K562 (cell line): ENCODE data around the gene HAUS5. TPM values are rescaled to one million over a fixed set of nuclear protein-coding genes. Genes with fewer than 3 reads are reported as not detected.

ENCODE experiments used
- KLF16 ChIP-seq: IDR thresholded peaks from 2 replicates; pipeline ENCODE4 v1.6.1; 2016; ENCODE audit warnings: antibody characterized with exemption
- SMARCB1 ChIP-seq: IDR thresholded peaks from 2 replicates; pipeline ENCODE4 v1.6.1; 2011; ENCODE audit warnings: improper control_type of control experiment, low read depth; ENCODE audit not compliant: insufficient read length
- TSHZ1 ChIP-seq: fragments of 250-450 bp; sonication (Bioruptor Pico); IDR thresholded peaks from 2 replicates; pipeline ENCODE4 v1.4.0; 2020; ENCODE audit warnings: mild to moderate bottlenecking, moderate library complexity
- ZNF551 ChIP-seq: fragments of 250-450 bp; sonication (Bioruptor Pico); IDR thresholded peaks from 2 replicates; pipeline ENCODE4 v1.5.0; 2021; ENCODE audit warnings: mild to moderate bottlenecking, moderate library complexity
- polyA plus RNA-seq, 8 experiments: library from polyadenylated mRNA; depleted of rRNA in 4 of 8; stranded (reverse) in 5 of 8; unstranded in 3 of 8; fragments of >200 nt; fragmentation: Nextera tagmentation in 2 of 8; fragmentation: Illumina TruSeq in 1 of 8; extraction: Ambion mirVana in 2 of 8; extraction: Trizol in 1 of 8; gene quantifications; 2 replicates each; pipeline versions ENCODE4 v1.2.1 to v1.2.3, GENCODE V29; 2011 to 2014; ENCODE audit warnings: inconsistent platforms in 1 of 8, missing spikeins in 1 of 8
- total RNA-seq, 7 experiments: library from RNA; depleted of rRNA in 6 of 7; stranded (reverse); fragments of >200 nt in 6 of 7; fragmentation: Illumina TruSeq in 2 of 7; extraction: Trizol in 2 of 7; gene quantifications; 2 replicates each; pipeline versions ENCODE4 v1.2.1 to v1.2.3, GENCODE V29; 2011 to 2021; ENCODE audit warnings: low replicate concordance in 1 of 7
- TF ChIP-seq, protein P1 (sequence below): fragments of 150-350 bp; conservative IDR thresholded peaks from 2 replicates; pipeline ENCODE4 v1.6.1; 2014; ENCODE audit warnings: low read length
- TF ChIP-seq, protein P2 (sequence below), 2 experiments: fragments of 450-650 bp; IDR thresholded peaks; 2 replicates each; pipeline ENCODE4 v1.6.1; 2016

HAUS5 gene
- total and polyA plus RNA-seq, 9 of the 15 experiments (the other 6 are each of a cell fraction or from before 2014, with no cell fraction given): 3.5 to 41.3 (median 14.2) TPM

DNA sequence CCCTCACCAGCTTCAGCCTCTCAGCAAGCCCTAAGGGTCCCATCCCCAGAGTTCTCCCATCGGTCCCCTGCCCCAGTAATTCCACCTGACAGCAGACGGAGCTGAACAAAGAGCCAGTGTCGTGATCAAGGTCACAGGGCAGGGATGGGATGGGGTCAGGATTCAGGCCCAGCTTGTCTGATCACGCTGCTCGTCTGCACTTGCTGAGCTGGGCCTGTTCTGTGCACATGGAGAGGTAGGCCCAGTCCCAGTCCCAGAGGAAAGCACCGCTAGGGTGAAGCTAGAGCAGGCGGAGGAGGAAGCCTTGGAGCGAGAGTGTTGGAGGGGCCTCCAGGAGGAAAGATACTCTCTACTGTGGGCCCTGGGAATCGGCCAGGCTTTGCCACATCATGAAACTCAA is 9.2 kb downstream of the HAUS5 start (continued):
- TF ChIP-seq, protein P1, sequence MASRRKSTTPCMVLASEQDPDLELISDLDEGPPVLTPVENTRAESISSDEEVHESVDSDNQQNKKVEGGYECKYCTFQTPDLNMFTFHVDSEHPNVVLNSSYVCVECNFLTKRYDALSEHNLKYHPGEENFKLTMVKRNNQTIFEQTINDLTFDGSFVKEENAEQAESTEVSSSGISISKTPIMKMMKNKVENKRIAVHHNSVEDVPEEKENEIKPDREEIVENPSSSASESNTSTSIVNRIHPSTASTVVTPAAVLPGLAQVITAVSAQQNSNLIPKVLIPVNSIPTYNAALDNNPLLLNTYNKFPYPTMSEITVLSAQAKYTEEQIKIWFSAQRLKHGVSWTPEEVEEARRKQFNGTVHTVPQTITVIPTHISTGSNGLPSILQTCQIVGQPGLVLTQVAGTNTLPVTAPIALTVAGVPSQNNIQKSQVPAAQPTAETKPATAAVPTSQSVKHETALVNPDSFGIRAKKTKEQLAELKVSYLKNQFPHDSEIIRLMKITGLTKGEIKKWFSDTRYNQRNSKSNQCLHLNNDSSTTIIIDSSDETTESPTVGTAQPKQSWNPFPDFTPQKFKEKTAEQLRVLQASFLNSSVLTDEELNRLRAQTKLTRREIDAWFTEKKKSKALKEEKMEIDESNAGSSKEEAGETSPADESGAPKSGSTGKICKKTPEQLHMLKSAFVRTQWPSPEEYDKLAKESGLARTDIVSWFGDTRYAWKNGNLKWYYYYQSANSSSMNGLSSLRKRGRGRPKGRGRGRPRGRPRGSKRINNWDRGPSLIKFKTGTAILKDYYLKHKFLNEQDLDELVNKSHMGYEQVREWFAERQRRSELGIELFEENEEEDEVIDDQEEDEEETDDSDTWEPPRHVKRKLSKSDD: no peak
- TF ChIP-seq ZNF551 (no peak), KLF16 (no peak), SMARCB1 (no peak), TSHZ1 (CRISPR knock-in tag) (no peak)
- TF ChIP-seq, protein P2, sequence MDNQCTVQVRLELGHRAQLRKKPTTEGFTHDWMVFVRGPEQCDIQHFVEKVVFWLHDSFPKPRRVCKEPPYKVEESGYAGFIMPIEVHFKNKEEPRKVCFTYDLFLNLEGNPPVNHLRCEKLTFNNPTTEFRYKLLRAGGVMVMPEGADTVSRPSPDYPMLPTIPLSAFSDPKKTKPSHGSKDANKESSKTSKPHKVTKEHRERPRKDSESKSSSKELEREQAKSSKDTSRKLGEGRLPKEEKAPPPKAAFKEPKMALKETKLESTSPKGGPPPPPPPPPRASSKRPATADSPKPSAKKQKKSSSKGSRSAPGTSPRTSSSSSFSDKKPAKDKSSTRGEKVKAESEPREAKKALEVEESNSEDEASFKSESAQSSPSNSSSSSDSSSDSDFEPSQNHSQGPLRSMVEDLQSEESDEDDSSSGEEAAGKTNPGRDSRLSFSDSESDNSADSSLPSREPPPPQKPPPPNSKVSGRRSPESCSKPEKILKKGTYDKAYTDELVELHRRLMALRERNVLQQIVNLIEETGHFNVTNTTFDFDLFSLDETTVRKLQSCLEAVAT (IDR thresholded peaks at IDR 0.05): no peak
